ENCODE measurements around the gene EVA1A.

EVA1A gene

GRCh38 chr2:75541430-75541829, 19.3 kb downstream of the EVA1A start:
- no peak for DNase-seq (ENCODE audit: low spot score)

DNA sequence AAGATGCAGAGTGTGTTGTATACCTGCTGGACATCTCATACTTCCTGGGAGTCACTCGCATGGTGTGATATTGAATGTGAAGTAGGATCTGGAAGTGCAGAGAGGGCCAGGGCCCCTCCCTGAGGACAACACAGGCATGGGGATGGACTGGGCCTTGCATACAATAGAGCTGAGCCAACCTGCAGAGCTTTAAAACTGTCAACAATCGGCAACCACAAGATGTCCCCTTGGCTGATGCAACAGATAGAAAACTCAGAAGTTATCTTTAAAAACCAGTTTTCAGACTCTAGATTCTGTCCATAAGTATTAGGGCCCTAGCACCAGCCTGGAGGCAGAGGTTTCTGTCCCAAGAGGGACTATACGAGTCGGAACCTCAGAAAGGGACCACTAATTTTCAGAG, 19.7 kb downstream of the EVA1A start:
- no peak for DNase-seq (ENCODE audit: low spot score)

DNA sequence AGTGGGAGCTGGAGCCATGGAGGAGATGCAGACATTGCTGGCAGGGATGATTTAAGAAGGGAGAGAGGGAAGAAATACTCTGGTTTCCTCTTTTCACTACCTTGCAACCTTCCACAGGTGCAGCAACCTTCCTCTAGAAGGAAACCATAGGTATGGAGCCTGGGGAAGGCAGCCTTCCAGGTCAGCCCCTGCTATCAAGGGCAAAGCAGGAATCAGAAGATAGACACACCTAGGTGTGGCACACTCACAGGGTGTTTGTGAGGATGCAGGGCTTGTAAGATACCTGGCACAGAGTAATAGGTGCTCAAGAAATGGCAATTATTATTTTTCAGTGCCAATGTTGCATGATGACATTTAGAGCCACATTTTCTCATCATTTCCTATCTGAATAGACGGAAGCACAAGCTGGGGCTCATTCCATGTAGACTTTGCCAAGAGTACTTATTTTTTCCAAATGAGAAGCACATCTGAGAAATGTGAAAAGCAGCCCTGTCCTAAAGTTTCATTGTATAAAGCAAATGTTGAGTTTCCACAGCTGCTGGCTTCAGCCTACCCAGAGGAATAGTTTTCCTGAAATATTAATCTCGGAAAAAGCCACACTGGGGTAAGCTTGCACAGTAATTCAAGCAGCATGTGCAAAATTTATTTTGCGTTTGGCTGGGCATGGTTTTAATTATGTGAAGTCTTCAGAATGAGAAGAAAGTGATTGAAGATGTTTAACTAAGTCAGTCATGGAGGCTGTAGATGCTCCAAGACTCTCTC, 20.6 kb downstream of the EVA1A start:
- no peak for DNase-seq (ENCODE audit: low spot score)

DNA sequence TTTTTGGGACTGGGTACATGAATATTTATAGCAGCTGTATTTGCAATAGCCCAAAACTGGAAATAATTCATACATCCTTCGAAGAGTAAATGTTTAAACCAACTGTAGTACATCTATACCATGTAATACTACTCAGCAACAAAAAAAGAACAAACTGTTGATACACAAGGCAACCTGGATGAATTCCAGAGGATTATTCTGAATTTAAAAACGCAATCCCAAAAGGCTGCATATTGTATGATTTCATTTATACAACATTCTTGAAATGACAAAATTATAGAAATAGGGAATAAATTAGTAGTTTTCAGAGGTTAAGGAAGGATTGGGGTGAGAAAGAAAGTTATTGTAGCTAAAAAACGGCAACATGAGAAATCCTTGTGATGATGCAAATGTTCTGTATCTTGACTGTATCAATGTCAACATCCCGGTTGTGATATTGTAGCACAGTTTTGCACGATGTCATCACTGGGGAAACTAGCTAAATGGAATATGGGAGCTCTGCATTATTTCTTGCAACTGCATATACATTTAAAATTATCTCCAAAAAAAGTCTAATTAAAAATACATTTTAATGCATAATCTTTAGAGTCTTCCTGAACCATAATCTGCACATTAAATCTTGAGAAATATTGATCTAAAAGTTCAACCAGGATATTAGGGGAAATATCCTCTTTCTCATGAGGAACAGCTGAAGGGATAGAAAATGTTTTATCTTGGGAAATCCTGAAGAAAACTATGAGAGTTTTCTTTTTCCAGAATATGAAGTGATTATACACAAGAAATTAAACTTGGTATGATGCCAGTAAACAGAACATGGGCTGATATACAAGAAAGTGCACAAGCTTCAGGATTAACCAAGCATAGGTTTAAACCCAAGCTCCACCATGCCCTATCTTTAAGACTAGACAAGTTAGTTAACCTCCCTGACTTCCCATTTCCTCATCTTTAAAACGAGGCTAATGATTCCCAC, 21.9 kb downstream of the EVA1A start:
- DNase-seq (ENCODE audit: low spot score), result no peak

DNA sequence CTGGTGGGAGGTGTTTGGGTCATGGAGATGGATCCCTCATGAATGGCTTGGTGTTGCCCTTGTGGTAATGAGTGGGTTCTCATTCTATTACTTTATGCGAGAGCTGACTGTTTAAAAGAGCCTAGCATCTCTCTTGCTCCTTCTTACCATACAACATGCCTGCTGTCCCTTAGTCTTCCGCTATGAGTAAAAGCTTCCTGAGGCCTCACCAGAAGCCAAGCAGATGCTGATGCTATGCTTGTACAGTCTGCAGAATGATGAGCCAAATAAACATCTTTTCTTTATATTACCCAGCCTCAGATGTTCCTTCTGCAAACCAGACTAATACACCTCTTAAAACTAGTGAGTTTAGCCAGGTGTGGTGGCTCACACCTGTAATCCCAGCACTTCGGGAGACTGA, 23.1 kb downstream of the EVA1A start:
- no peak for DNase-seq (ENCODE audit: low spot score)

DNA sequence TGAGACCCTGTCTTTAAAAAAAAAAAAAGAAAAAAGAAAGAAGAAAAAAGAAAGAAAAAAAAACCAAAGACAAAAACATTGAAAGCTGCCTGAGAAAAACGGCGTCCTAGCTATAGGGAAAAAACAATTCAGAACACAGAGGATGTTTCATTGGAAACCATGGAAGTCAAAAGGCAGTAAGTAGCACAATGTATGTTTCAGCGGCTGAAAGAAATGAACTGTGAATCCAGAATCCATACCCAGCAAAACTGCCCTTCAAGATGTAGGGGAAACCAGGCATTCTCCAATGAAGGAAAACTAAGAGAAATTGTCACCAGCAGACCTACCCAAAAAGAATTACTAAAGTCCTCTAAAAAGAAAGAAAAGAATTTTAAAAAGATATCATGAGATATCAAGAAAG, 27.6 kb downstream of the EVA1A start:
- no peak for DNase-seq (ENCODE audit: low spot score)

- DNase-seq (ENCODE audit: low spot score), result no peak
These were observed 28.3 kb downstream of the EVA1A start for GRCh38 chr2:75532488-75532887.

DNA sequence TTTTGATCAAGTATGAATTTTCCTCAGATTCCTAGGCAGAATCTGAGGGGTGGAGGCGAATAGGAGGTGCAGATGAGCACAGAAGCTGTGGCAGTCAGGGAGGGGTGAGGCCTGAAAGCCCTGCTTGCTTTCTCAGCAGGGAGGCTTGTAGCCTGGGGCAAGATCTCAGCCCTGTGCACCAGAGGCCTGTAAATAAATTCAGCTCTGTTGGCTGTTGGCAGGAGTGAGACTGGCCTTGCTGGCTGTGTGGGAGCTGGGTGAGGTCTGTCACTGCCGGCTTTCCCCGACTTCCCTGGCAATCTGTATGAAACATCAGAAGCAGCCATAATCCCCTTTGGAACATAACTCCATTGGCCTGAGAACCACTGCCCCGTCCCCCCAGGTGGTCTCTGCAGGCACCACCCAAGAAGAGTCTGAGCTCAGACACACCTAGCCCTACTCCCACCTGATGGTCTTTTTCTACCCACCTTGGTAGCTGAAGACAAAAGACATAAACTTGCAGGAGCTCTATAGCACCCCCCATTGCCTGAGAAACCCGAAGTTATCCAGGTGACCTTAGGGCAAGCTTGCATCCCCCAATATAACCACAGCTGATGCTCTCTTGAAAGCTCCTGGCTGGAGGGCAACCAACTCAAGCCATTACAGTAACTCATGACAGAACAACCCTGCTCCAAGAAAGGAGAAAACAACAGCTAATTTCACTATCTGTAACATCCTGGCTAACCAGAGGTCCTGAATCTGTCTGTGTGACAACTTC, 32.3 kb downstream of the EVA1A start:
- DNase-seq (ENCODE audit: low spot score), result no peak

- no peak for DNase-seq (ENCODE audit: low spot score)
These were observed 33.1 kb downstream of the EVA1A start for GRCh38 chr2:75527676-75528075.

DNA sequence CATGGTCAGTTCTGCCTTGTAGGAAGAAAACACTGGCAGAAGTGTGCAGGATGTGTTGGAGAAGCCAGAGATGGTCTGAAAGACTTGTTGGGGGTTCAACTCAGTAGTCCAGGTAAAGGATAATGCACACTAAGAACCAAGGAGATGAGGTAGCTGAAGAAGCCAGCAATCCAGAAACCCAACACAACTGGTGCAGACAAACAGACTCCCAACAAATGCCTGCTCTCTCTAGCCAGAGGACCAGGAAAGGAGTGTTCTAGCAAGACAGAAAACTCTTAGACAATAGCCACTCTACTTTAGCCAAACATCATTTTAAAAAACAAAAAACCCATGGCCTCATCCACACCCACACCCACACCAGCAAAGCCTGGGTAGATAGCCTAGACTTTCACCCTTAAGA, 33.9 kb downstream of the EVA1A start:
- DNase-seq (ENCODE audit: low spot score), result no peak

DNA sequence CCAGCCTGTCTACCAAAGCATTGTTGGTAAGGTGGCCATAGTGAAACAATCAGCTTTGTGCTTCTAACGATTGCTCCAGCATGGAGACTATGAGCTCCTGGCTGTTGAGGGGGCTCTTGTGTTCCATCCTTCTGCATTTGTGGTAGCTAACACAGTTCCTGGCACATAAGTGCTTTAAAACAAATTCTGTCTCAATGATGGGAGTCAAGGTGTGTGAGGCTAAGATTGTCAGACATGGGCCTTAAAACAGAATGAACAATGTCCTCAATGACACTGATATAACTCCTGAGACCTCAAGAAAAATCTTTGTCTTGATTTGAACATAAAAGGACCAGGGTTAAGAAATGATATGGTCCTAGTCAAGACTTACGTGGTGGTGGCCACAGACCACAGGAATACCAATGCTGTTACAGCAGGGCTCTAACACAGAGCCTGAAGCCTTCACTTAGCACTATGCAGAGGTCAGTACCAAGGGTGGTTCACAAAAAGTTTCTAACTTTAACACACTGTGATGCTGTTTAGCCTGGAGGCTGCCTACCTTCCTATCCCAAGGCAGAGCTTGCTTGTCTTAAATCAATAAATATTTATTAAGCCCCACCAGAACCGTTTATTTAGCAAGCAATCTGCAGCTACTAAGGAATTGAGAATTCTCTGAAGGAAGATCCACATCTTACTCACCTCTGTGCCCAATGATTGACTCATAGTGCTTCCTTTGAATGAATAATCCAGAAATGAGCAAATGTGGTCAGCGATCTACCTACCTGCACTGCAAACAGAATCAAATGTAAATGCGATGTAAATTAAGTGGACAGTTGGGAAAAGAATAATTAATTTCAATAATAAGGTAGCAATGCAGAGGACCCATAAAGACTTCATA, 35.1 kb downstream of the EVA1A start:
- no peak for DNase-seq (ENCODE audit: low spot score)

DNA sequence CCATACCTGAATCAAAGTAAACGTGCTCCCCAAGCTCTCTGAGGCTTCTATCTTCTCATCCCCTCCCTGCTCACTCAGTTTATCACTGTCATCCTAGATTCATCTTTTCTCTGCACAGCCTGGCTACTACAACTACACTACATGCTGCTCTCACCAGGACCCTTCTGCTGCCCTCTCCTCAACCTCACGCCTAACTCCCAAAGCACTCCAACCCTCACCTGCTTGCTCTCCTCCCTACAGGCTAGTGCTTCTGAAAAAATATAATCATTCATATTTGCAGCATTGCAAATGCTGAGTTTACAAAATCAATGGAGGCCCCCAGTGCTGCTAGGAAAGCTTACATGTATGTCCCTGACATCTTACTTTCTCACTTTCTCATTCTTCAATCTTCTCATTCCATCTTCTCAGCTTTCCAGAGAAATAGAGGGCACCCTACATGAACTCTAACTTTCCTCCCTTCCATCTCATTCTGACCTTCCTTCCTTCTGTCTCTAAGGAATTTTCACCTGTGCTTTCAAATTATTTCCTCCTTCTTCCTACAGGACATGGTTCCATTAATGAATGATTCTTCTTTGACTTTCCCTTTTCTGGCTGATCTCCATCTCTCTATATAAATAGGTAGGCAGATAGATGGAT, 36.3 kb downstream of the EVA1A start:
- no peak for DNase-seq (ENCODE audit: low spot score)

GRCh38 chr2:75523313-75524275, 37.1 kb downstream of the EVA1A start:
- no peak for DNase-seq (ENCODE audit: low spot score)

DNA sequence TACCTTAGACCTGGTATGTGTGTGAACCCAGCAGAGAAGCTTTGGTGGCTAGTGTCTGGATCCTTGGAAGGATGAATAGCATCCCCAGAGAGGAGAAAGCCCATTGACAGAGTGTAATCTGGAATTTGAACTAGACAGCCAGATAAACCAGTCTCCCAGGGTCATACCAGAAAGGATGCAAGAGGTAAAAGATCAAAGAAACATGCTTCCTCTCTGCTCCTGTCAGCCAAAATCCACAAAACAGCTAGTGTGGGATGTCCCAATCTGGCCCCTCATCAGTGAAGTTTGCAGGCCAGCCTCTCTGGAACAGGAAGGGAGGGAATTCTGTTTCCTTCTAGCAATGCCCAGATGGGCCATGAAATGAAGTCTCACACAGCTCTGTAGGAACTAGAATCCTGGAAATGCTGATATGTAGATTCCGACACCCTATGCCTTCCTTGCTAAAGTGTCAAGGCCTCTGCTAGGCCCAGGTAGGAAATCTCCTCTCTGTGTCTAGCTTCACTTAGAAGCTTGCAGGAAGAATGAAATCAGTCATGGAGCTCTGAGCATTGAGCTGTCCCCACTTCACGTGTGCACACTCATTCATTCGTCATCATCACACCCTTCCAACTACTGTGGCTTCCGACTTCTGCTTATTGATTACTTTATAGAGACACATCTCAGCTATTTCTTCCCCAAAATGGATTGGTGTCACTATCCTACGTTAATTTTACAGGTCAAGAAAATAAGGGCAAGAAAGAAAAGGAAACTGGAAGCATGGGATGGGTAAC, 38.0 kb downstream of the EVA1A start:
- no peak for DNase-seq (ENCODE audit: low spot score)

DNA sequence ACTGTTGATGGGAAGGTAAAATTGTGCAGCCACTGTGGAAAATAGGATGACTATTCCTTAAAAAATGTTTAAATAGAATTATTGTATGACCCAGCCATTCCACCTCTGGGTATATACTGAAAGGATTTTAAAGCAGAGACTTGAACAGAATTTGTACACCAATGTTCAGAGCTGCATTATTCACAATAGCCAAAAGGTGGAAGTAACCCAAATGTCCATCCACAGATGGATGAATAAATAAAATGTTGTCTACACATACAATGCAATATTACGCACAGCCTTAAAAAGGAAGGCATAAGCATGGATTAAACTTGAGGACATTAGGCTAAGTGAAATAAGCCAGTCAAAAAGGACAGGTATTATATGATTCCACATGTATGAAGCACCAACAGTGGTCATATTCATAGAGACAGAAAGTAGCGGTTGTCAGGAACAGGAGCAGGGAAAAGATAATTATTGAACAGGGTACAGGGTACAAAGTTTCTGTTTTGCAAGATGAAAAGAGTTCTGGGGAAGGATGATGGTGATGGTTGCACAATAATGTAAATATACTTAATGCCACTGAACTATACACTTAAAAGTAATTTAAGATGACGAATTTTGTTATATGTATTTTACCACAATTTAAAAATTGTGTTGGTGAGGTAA, 39.4 kb downstream of the EVA1A start:
- DNase-seq (ENCODE audit: low spot score), result no peak

DNA sequence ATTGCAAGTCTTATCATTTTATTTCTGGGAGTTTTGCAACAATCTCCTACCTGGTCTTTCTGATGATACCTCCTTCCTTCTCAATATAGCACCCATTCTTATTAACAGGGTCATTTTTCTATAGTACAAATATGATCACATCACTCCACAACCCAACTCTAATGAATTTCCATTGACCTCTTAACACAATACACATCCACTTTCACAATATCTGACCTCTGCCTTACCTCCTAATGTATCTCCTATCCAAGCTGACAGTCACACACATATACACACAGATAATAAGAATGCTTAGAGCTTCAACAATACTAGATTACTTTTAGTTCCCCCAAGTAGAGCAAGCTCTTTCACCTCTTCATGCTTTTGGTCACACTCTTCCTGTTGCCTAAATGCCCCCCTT, 40.9 kb downstream of the EVA1A start:
- DNase-seq (ENCODE audit: low spot score), result no peak

GRCh38 chr2:75518638-75519465, 41.9 kb downstream of the EVA1A start:
- no peak for DNase-seq (ENCODE audit: low spot score)
